Thoracic aorta (tissue), 2 donors: ENCODE measurements around the gene SRRD. TPM values are rescaled to one million over a fixed set of nuclear protein-coding genes. Genes with fewer than 3 reads are reported as not detected.

Source experiments
- ATAC-seq: fragments of 150-250 bp; one replicate; pipeline ENCODE4 v1.8.0; 2017; ENCODE audit warnings: low read depth; ENCODE audit not compliant: insufficient number of reproducible peaks, low FRiP score
- DNase-seq: peaks from one replicate; pipeline ENCODE4 v3.0.0-alpha.2; 2020; ENCODE audit warnings: low spot score
- H3K27ac ChIP-seq, 2 donors: fragments of 200-600 bp; sonication (generic); 1 replicate in 1 of 2; 2 replicates in 1 of 2; pipeline ENCODE4 v1.5.1; 2016; ENCODE audit warnings: mild to moderate bottlenecking in 2 of 2, moderate library complexity in 2 of 2
- H3K27me3 ChIP-seq: fragments of 200-600 bp; sonication (generic); replicated peaks from 2 replicates; pipeline ENCODE4 v1.6.0; 2016; ENCODE audit warnings: mild to moderate bottlenecking; ENCODE audit not compliant: insufficient read depth
- H3K36me3 ChIP-seq: fragments of 200-600 bp; sonication (generic); one replicate; pipeline ENCODE4 v1.5.1; 2016
- H3K4me1 ChIP-seq, 2 donors: fragments of 200-600 bp; sonication (generic); 1 replicate in 1 of 2; 2 replicates in 1 of 2; pipeline versions ENCODE4 v1.5.1 to v1.6.0; 2016; ENCODE audit warnings: low read depth in 2 of 2, mild to moderate bottlenecking in 1 of 2; ENCODE audit not compliant: control insufficient read depth in 1 of 2
- H3K4me3 ChIP-seq: fragments of 200-600 bp; sonication (generic); 2 replicates; pipeline ENCODE4 v1.5.1; 2016; ENCODE audit warnings: mild to moderate bottlenecking
- H3K9me3 ChIP-seq: fragments of 200-600 bp; sonication (generic); 2 replicates; pipeline ENCODE4 v1.5.1; 2016
- CTCF ChIP-seq: fragments of 200-600 bp; sonication (generic); IDR thresholded peaks from one replicate; pipeline ENCODE4 v1.5.1; 2019; ENCODE audit warnings: antibody characterized with exemption
- total RNA-seq, 2 donors: library from RNA; depleted of rRNA; stranded (reverse); fragments of >200 nt; gene quantifications; one replicate each; pipeline versions ENCODE4 v1.1.0 to v1.2.3, GENCODE V29; 2016

The SRRD gene
- total RNA-seq, 2 donors from 2014 or later, result 8.3 to 31.3 TPM

- H3K4me3 ChIP-seq, result no peak overlapping the region
- no peak overlapping the region for H3K27ac ChIP-seq
- peaks cover 9% of the 10 kb centered on the region for H3K36me3 ChIP-seq
- DNase-seq, result no peak
- H3K4me1 ChIP-seq, result no peaks in the 10 kb centered on the region
- no peak for ATAC-seq
- no peaks in the 10 kb centered on the region for H3K27me3 ChIP-seq
- no peak for TF ChIP-seq CTCF
- H3K9me3 ChIP-seq, result no peaks in the 10 kb centered on the region
Measured at GRCh38 chr22:26542831-26543230, 59.2 kb downstream of the SRRD start.

Other genes with a start within 250 kb of the SRRD start
- 1 to 10 TPM; 1.6 to 2.6 TPM for gene ASPHD2, start 54.6 kb upstream of the SRRD start, total RNA-seq
- gene HPS4, start 94 bp upstream of the SRRD start, total RNA-seq, result 10 to 100 TPM; 26.5 to 27.8 TPM
- gene TFIP11, start 28.6 kb downstream of the SRRD start, total RNA-seq, result 10 to 100 TPM; 21.7 to 60.6 TPM
- gene TPST2, start 106.3 kb downstream of the SRRD start, total RNA-seq, result 10 to 100 TPM; 37.7 to 82.3 TPM
- gene CRYBB1, start 134.2 kb downstream of the SRRD start, total RNA-seq, result 1 to 10 TPM in 1 of 2 donors, under 1 TPM in 1; 0.71 to 2.6 TPM
- not detected for gene CRYBA4, start 138.1 kb downstream of the SRRD start, total RNA-seq
- 1 to 10 TPM in 1 of 2 donors, under 1 TPM in 1; 0.81 to 3.6 TPM for gene MIAT, start 173.7 kb downstream of the SRRD start, total RNA-seq